ENCODE data around the gene NXPH1. TPM values are rescaled to one million over a fixed set of nuclear protein-coding genes. Genes with fewer than 3 reads are reported as not detected.

NXPH1 gene
- total RNA-seq, 1 experiment from 2014 or later, result not detected

DNA sequence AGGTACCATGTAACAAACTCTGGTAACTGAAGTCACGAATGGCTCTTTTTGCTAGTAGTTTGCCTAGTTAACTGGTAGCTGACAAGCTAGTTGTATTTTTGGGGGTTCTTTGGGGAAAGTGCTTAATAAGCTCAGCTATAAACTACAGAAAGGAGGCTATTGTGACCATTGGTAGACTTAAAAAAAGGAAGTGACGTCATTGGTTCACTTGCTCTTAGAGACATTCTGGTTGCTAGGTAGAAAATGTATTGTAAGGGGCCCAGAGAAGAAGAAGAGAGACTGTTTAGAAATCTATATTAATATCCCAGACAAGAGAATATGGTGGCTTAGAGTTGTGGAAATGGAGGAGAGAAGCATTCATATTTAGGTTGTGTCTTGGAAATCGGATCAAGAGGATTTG lies 103.0 kb downstream of the NXPH1 start:
- no peak overlapping the region for H3K27ac Mint-ChIP-seq (ENCODE audit: unreplicated experiment)
- TF ChIP-seq, protein P1, sequence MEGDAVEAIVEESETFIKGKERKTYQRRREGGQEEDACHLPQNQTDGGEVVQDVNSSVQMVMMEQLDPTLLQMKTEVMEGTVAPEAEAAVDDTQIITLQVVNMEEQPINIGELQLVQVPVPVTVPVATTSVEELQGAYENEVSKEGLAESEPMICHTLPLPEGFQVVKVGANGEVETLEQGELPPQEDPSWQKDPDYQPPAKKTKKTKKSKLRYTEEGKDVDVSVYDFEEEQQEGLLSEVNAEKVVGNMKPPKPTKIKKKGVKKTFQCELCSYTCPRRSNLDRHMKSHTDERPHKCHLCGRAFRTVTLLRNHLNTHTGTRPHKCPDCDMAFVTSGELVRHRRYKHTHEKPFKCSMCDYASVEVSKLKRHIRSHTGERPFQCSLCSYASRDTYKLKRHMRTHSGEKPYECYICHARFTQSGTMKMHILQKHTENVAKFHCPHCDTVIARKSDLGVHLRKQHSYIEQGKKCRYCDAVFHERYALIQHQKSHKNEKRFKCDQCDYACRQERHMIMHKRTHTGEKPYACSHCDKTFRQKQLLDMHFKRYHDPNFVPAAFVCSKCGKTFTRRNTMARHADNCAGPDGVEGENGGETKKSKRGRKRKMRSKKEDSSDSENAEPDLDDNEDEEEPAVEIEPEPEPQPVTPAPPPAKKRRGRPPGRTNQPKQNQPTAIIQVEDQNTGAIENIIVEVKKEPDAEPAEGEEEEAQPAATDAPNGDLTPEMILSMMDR (IDR thresholded peaks at IDR 0.05; ENCODE audit: unreplicated experiment), result no peak
- no peaks in the 10 kb centered on the region for H3K36me3 Mint-ChIP-seq (ENCODE audit: insufficient read depth, unreplicated experiment)
- intact Hi-C loops (cut with micrococcal nuclease; ENCODE audit: unreplicated experiment), result no loop called here
- H3K27me3 Mint-ChIP-seq (ENCODE audit: unreplicated experiment), result no peaks in the 10 kb centered on the region
- H3K4me3 Mint-ChIP-seq (ENCODE audit: low read depth, unreplicated experiment), result no peak overlapping the region
- H3K4me1 Mint-ChIP-seq (ENCODE audit: low read depth, unreplicated experiment), result no peaks in the 10 kb centered on the region
- DNase-seq, result no peak
- H3K9me3 Mint-ChIP-seq (ENCODE audit: low read depth, unreplicated experiment), result no peaks in the 10 kb centered on the region
- no TSS peak for BruUV-seq (replicated peaks)
- CTCF ChIA-PET, result no interaction called here

DNA sequence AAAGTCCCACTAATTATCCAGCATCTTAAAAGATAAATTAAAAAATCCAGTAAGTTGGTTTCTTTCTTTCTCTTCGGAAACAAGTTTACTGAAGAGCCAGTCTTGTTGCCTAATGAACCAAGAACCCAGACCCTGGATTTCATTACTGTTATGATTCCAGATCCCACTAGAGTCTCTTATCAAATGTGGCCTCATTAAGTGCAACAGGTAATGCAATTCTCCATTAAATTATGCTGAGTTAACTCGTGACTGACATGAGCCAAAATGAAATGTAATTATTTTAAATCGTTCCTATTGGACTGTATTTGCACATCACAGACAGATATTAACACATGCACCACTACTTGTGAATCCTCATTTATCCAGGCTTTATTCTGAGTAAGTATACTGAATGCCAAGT lies 115.6 kb downstream of the NXPH1 start:
- no peak overlapping the region for H3K4me3 Mint-ChIP-seq (ENCODE audit: low read depth, unreplicated experiment)
- H3K36me3 Mint-ChIP-seq (ENCODE audit: insufficient read depth, unreplicated experiment), result no peaks in the 10 kb centered on the region
- no peaks in the 10 kb centered on the region for H3K9me3 Mint-ChIP-seq (ENCODE audit: low read depth, unreplicated experiment)
- H3K4me1 Mint-ChIP-seq (ENCODE audit: low read depth, unreplicated experiment), result no peaks in the 10 kb centered on the region
- BruUV-seq (replicated peaks), result no TSS peak
- CTCF ChIA-PET, result no interaction called here
- no peaks in the 10 kb centered on the region for H3K27me3 Mint-ChIP-seq (ENCODE audit: unreplicated experiment)
- H3K27ac Mint-ChIP-seq (ENCODE audit: unreplicated experiment), result no peak overlapping the region
- intact Hi-C loops (cut with micrococcal nuclease; ENCODE audit: unreplicated experiment), result no loop called here
- TF ChIP-seq, protein P1 (IDR thresholded peaks at IDR 0.05; ENCODE audit: unreplicated experiment), result no peak
- DNase-seq, result no peak

DNA sequence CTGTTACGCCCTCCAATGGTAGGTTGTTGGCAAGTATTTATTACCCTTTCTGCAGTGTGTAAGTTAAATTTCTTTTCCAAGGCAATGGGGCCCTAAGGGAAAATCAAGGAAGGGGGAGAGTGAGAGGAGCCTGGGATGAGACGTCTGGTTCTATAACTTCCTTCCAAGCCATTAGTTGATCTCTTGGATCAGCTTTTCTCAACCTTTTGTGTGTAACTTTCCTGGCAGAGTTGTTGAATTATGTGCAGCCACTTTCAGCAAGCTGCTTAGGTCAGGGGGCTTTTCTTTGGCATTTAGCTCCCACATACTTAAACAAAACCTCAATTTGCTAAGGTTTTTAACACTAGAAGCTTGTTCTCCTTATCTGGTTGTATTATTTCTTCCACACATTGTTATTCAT lies 127.1 kb downstream of the NXPH1 start:
- intact Hi-C loops (cut with micrococcal nuclease; ENCODE audit: unreplicated experiment), result no loop called here
- TF ChIP-seq, protein P1 (IDR thresholded peaks at IDR 0.05; ENCODE audit: unreplicated experiment), result no peak
- no peaks in the 10 kb centered on the region for H3K36me3 Mint-ChIP-seq (ENCODE audit: insufficient read depth, unreplicated experiment)
- DNase-seq, result no peak
- H3K4me3 Mint-ChIP-seq (ENCODE audit: low read depth, unreplicated experiment), result no peak overlapping the region
- H3K9me3 Mint-ChIP-seq (ENCODE audit: low read depth, unreplicated experiment), result no peaks in the 10 kb centered on the region
- H3K27ac Mint-ChIP-seq (ENCODE audit: unreplicated experiment), result no peak overlapping the region
- CTCF ChIA-PET, result interaction anchor here (1.9 kb wide), 1 partner anchor 14 kb away, joined by 4 read pairs; no protein-coding TSS in a partner anchor
- peaks cover 14% of the 10 kb centered on the region for H3K4me1 Mint-ChIP-seq (ENCODE audit: low read depth, unreplicated experiment)
- H3K27me3 Mint-ChIP-seq (ENCODE audit: unreplicated experiment), result no peaks in the 10 kb centered on the region
- BruUV-seq (replicated peaks), result no TSS peak

DNA sequence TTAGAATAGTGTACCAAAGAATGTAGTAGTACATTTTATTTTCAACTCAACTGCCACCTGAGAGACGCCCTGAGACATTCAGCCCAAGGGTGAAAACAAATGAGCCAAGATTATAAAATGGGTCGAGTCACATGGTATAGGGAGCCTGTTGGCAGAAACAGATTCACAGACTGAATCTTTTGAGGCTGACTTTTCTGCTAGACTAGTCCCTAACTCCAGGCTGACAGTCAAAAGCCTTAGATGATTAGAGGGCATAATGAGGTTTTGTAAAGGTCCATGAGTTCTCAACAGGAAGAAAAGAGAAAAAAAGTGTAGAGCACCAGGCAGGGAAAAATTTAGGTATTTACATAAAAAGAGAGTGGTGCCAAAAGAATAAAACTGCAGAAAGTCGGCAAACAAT lies 128.0 kb downstream of the NXPH1 start:
- H3K27me3 Mint-ChIP-seq (ENCODE audit: unreplicated experiment), result no peaks in the 10 kb centered on the region
- intact Hi-C loops (cut with micrococcal nuclease; ENCODE audit: unreplicated experiment), result no loop called here
- peaks cover 14% of the 10 kb centered on the region for H3K4me1 Mint-ChIP-seq (ENCODE audit: low read depth, unreplicated experiment)

More for the DNA sequence above, 128.0 kb downstream of the NXPH1 start:
- CTCF ChIA-PET, result interaction anchor here (1.9 kb wide), 1 partner anchor 13 kb away, joined by 4 read pairs; no protein-coding TSS in a partner anchor
- no peak for DNase-seq
- no peaks in the 10 kb centered on the region for H3K36me3 Mint-ChIP-seq (ENCODE audit: insufficient read depth, unreplicated experiment)
- no TSS peak for BruUV-seq (replicated peaks)
- no peak overlapping the region for H3K27ac Mint-ChIP-seq (ENCODE audit: unreplicated experiment)
- no peaks in the 10 kb centered on the region for H3K9me3 Mint-ChIP-seq (ENCODE audit: low read depth, unreplicated experiment)
- TF ChIP-seq, protein P1 (IDR thresholded peaks at IDR 0.05; ENCODE audit: unreplicated experiment), result no peak
- no peak overlapping the region for H3K4me3 Mint-ChIP-seq (ENCODE audit: low read depth, unreplicated experiment)
